Esophagus muscularis mucosa (tissue), 4 donors: ENCODE results near the gene ECM2. TPM values are rescaled to one million over a fixed set of nuclear protein-coding genes. Genes with fewer than 3 reads are reported as not detected.

ENCODE experiments used
- DNase-seq: peaks from one replicate; pipeline ENCODE4 v3.0.0-alpha.2; 2017; ENCODE audit errors: extremely low spot score
- H3K27ac ChIP-seq, 4 donors: fragments of 200-600 bp; sonication (generic); replicated peaks in 1 of 4; 1 replicate in 3 of 4; 2 replicates in 1 of 4; pipeline ENCODE4 v1.5.1; 2016 to 2019; ENCODE audit warnings: mild to moderate bottlenecking in 1 of 4
- H3K27me3 ChIP-seq, 4 donors: fragments of 200-600 bp; sonication (generic); one replicate each; pipeline versions ENCODE4 v1.5.1 to v1.6.0; 2016 to 2019
- H3K36me3 ChIP-seq, 4 donors: fragments of 200-600 bp; sonication (generic); one replicate each; pipeline ENCODE4 v1.5.1; 2016 to 2019
- H3K4me1 ChIP-seq, 4 donors: fragments of 200-600 bp; sonication (generic); one replicate each; pipeline ENCODE4 v1.5.1; 2016 to 2019
- H3K4me3 ChIP-seq, 4 donors: fragments of 200-600 bp; sonication (generic); 1 replicate in 2 of 4; 2 replicates in 2 of 4; pipeline ENCODE4 v1.5.1; 2016 to 2019; ENCODE audit warnings: mild to moderate bottlenecking in 4 of 4, moderate library complexity in 1 of 4
- H3K9me3 ChIP-seq, 4 donors: fragments of 200-600 bp; sonication (generic); 1 replicate in 3 of 4; 2 replicates in 1 of 4; pipeline ENCODE4 v1.5.1; 2016 to 2019
- EP300 ChIP-seq: sonication (generic); formaldehyde crosslinking; IDR thresholded peaks from one replicate; pipeline ENCODE4 v1.6.1; 2017; ENCODE audit warnings: antibody characterized with exemption
- POLR2A ChIP-seq: fragments of 450-650 bp; IDR thresholded peaks from one replicate; pipeline ENCODE4 v1.6.1; 2017; ENCODE audit warnings: antibody characterized with exemption, moderate library complexity, mild to moderate bottlenecking, low read depth
- POLR2AphosphoS5 ChIP-seq, 2 donors: sonication (generic); formaldehyde crosslinking; IDR thresholded peaks; one replicate each; pipeline ENCODE4 v1.6.1; 2017; ENCODE audit warnings: antibody characterized with exemption in 2 of 2
- WGBS: methylation state at CpG from one replicate; pipeline ENCODE4 v1.1.5; 2018; 5-methylcytosine and 5-hydroxymethylcytosine counted together
- intact Hi-C: fragments of 100-400 bp; cut with DNase I; formaldehyde crosslinking; loops from one replicate; pipeline ENCODE4 v1.15.1; 2023
- total RNA-seq, 4 donors: library from RNA; depleted of rRNA; stranded (reverse); fragments of >200 nt; gene quantifications; one replicate each; pipeline versions ENCODE4 v1.1.0 to v1.2.1, GENCODE V29; 2016
- TF ChIP-seq, protein P1 (sequence below), 3 experiments: fragments of 200-600 bp in 2 of 3; fragments of 450-650 bp in 1 of 3; sonication (generic) in 2 of 3; IDR thresholded peaks; one replicate each; pipeline ENCODE4 v1.5.1; 2017 to 2019; ENCODE audit warnings: antibody characterized with exemption in 3 of 3, mild to moderate bottlenecking in 2 of 3, moderate library complexity in 1 of 3

ECM2 gene
- total RNA-seq, 4 donors from 2014 or later, result 8.1 to 11.7 (median 9.8) TPM

DNA sequence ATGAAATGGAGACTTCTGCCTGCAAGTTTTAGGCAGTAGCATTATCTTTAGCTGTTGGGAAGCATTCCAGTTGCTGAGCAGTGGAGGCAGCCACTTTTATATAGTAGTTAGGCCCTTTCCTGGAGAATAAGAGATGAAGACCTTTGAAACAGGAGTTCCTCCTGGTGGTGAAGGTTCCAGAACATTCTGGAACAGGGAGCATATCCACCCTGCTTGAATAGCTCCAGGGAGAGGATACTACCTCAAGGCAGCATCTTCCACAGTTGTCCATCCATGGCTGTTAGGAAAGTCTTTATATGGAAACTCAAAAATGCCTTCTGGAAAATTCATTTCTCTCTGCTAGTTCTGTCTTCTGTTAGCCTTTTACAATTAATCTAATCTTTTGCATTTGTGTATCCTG lies 56.4 kb downstream of the ECM2 start:
- Histone ChIP-seq H3K4me1 (peaks cover 13 to 66% (median 58%) of the 10 kb centered on the region in 4 donors), H3K27me3 (no peaks in the 10 kb centered on the region), H3K27ac (peak overlapping the region in 2 of 4 donors; percentile 73 to 74), H3K4me3 (no peak overlapping the region), H3K36me3 (no peaks in the 10 kb centered on the region), H3K9me3 (no peaks in the 10 kb centered on the region)
- no peak for DNase-seq
- intact Hi-C loops, result no loop called here
- TF ChIP-seq POLR2AphosphoS5 (IDR thresholded peaks at IDR 0.05) (no peak), POLR2A (no peak), EP300 (no peak)
- TF ChIP-seq, protein P1, sequence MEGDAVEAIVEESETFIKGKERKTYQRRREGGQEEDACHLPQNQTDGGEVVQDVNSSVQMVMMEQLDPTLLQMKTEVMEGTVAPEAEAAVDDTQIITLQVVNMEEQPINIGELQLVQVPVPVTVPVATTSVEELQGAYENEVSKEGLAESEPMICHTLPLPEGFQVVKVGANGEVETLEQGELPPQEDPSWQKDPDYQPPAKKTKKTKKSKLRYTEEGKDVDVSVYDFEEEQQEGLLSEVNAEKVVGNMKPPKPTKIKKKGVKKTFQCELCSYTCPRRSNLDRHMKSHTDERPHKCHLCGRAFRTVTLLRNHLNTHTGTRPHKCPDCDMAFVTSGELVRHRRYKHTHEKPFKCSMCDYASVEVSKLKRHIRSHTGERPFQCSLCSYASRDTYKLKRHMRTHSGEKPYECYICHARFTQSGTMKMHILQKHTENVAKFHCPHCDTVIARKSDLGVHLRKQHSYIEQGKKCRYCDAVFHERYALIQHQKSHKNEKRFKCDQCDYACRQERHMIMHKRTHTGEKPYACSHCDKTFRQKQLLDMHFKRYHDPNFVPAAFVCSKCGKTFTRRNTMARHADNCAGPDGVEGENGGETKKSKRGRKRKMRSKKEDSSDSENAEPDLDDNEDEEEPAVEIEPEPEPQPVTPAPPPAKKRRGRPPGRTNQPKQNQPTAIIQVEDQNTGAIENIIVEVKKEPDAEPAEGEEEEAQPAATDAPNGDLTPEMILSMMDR (IDR thresholded peaks at IDR 0.05), result no peak

GRCh38 chr9:92478783-92479182 lies 57.0 kb downstream of the ECM2 start:
- no peaks in the 10 kb centered on the region for H3K27me3 ChIP-seq
- H3K4me3 ChIP-seq, result no peak overlapping the region
- no peaks in the 10 kb centered on the region for H3K9me3 ChIP-seq
- peaks cover 13 to 61% (median 52%) of the 10 kb centered on the region in 4 donors for H3K4me1 ChIP-seq
- DNase-seq, result no peak
- 90% methylated on average over 7 of the region's 7 CpGs for WGBS
- TF ChIP-seq, protein P1 (IDR thresholded peaks at IDR 0.05), result no peak
- TF ChIP-seq POLR2AphosphoS5 (IDR thresholded peaks at IDR 0.05) (no peak), POLR2A (no peak)
- H3K36me3 ChIP-seq, result peaks cover 0 to 1% (median 0%) of the 10 kb centered on the region in 4 donors
- intact Hi-C loops, result no loop called here
- peak overlapping the region in 2 of 4 donors; percentile 73 to 74 for H3K27ac ChIP-seq

GRCh38 chr9:92476962-92477361 lies 58.8 kb downstream of the ECM2 start:
- H3K27me3 ChIP-seq, result no peaks in the 10 kb centered on the region
- intact Hi-C loops, result no loop called here
- DNase-seq, result no peak
- no peak overlapping the region for H3K4me3 ChIP-seq
- no peak for TF ChIP-seq POLR2A
- no peak for TF ChIP-seq POLR2AphosphoS5 (IDR thresholded peaks at IDR 0.05)
- no peak for TF ChIP-seq EP300
- TF ChIP-seq, protein P1 (IDR thresholded peaks at IDR 0.05), result no peak
- peaks cover 13 to 42% (median 35%) of the 10 kb centered on the region in 4 donors for H3K4me1 ChIP-seq
- peaks cover 0 to 10% (median 0%) of the 10 kb centered on the region in 4 donors for H3K36me3 ChIP-seq
- H3K27ac ChIP-seq, result no peak overlapping the region
- 100% methylated on average over 1 of the region's 1 CpG for WGBS
- no peaks in the 10 kb centered on the region for H3K9me3 ChIP-seq

GRCh38 chr9:92474587-92474986 lies 61.2 kb downstream of the ECM2 start:
- H3K4me1 ChIP-seq, result peaks cover 0 to 20% (median 13%) of the 10 kb centered on the region in 4 donors
- H3K4me3 ChIP-seq, result no peak overlapping the region
- no peak overlapping the region for H3K27ac ChIP-seq
- peaks cover 0 to 13% (median 0%) of the 10 kb centered on the region in 4 donors for H3K36me3 ChIP-seq
- whole genome bisulfite sequencing, result 93% methylated on average over 3 of the region's 3 CpGs
- intact Hi-C loops, result no loop called here
- TF ChIP-seq POLR2A (no peak), POLR2AphosphoS5 (IDR thresholded peaks at IDR 0.05) (no peak), EP300 (no peak)
- TF ChIP-seq, protein P1 (IDR thresholded peaks at IDR 0.05), result no peak
- no peaks in the 10 kb centered on the region for H3K9me3 ChIP-seq
- H3K27me3 ChIP-seq, result no peaks in the 10 kb centered on the region
- DNase-seq, result no peak

DNA sequence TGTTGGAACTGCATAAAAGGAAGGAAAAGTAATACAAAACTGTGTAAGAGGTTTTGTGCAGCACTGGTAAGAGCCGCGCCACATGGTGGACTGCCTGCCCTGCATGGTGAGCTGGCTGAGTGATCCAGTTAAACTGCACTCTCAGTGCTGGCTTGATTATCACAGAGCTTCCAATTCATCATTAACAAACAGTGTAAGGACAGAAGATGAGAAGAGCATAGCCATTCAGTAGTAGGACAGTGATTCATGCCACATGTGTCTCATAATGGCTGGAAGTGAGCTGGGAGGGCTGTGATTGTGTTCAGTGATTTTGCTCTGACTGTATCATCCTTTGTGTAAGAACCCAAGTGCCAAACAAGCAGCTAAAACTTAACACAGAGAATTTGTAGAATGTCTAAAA lies 67.6 kb downstream of the ECM2 start:
- peaks cover 7 to 19% (median 18%) of the 10 kb centered on the region in 4 donors for H3K4me1 ChIP-seq
- intact Hi-C loops, result no loop called here
- no peaks in the 10 kb centered on the region for H3K9me3 ChIP-seq
- no peak for DNase-seq
- H3K36me3 ChIP-seq, result peaks cover 0 to 6% (median 0%) of the 10 kb centered on the region in 4 donors
- TF ChIP-seq POLR2AphosphoS5 (IDR thresholded peaks at IDR 0.05), result no peak
- TF ChIP-seq, protein P1 (IDR thresholded peaks at IDR 0.05), result no peak
- no peak for TF ChIP-seq POLR2A
- no peaks in the 10 kb centered on the region for H3K27me3 ChIP-seq
- no peak overlapping the region for H3K4me3 ChIP-seq
- WGBS, result 100% methylated on average over 2 of the region's 2 CpGs
- H3K27ac ChIP-seq, result no peak overlapping the region
